Stomach (tissue), 4 donors: Measurements from ENCODE around the gene NAP1L4.

Experiments
- CTCF ChIP-seq, 7 experiments: fragments of 450-650 bp in 4 of 7; fragments of 200-600 bp in 3 of 7; sonication (generic) in 3 of 7; IDR thresholded peaks; one replicate each; pipeline ENCODE4 v1.5.1; 2016 to 2019; ENCODE audit warnings: antibody characterized with exemption in 7 of 7, control low read depth in 2 of 7, mild to moderate bottlenecking in 1 of 7
- EP300 ChIP-seq: sonication (generic); formaldehyde crosslinking; IDR thresholded peaks from one replicate; pipeline ENCODE4 v1.6.1; 2017; ENCODE audit warnings: antibody characterized with exemption
- POLR2A ChIP-seq, 4 donors: fragments of 450-650 bp; IDR thresholded peaks; one replicate each; pipeline ENCODE4 v1.6.1; 2016; ENCODE audit warnings: antibody characterized with exemption in 4 of 4, control low read depth in 2 of 4, mild to moderate bottlenecking in 1 of 4, moderate library complexity in 1 of 4
- POLR2AphosphoS5 ChIP-seq, 3 donors: sonication (generic); formaldehyde crosslinking; IDR thresholded peaks; one replicate each; pipeline ENCODE4 v1.6.1; 2016; ENCODE audit warnings: antibody characterized with exemption in 3 of 3

GRCh38 chr11:2924381-2924780 lies 67.7 kb downstream of the NAP1L4 start:
- TF ChIP-seq CTCF (IDR thresholded peaks at IDR 0.05) (no peak), POLR2A (IDR thresholded peaks at IDR 0.05) (no peak), POLR2AphosphoS5 (IDR thresholded peaks at IDR 0.05) (peak in 1 of 3 donors; percentile 27), EP300 (no peak)
